ENCODE data around the gene TRIM75. TPM values are rescaled to one million over a fixed set of nuclear protein-coding genes. Genes with fewer than 3 reads are reported as not detected.
"Not testable (repeated sequence)": the region's sequence is repeated elsewhere in the genome, so short reads cannot be mapped to it uniquely, and the experiment has no call there.

TRIM75 gene
- total RNA-seq, 2 experiments from 2014 or later = not detected

GRCh38 chr4:165092187-165092586, 38.5 kb downstream of the TRIM75 start:
- DNase-seq; H3K27ac Mint-ChIP-seq; H3K27me3 Mint-ChIP-seq; H3K9me3 Mint-ChIP-seq; H3K4me3 Mint-ChIP-seq; H3K4me1 Mint-ChIP-seq; H3K36me3 Mint-ChIP-seq (ENCODE audit: low read depth); POLR2A ChIA-PET: not testable (repeated sequence)
- CTCF ChIA-PET = interaction anchor here (1.5 kb wide), 1 partner anchor 21 kb away, joined by 4 read pairs; the partner anchor contains the start of gene TMEM192

GRCh38 chr4:165094873-165095272, 41.2 kb downstream of the TRIM75 start:
- ChIA-PET CTCF (interaction anchor here (0.9 kb wide), 1 partner anchor 10 kb away, joined by 3 read pairs; no protein-coding TSS in a partner anchor), POLR2A (no interaction called here)
- no peak overlapping the region for H3K27ac Mint-ChIP-seq
- H3K36me3 Mint-ChIP-seq (ENCODE audit: low read depth) = no peaks in the 10 kb centered on the region
- H3K27me3 Mint-ChIP-seq = no peaks in the 10 kb centered on the region
- H3K4me3 Mint-ChIP-seq = no peak overlapping the region
- no peak for DNase-seq
- no peaks in the 10 kb centered on the region for H3K4me1 Mint-ChIP-seq
- no peaks in the 10 kb centered on the region for H3K9me3 Mint-ChIP-seq

- Mint-ChIP-seq H3K9me3 (no peaks in the 10 kb centered on the region), H3K36me3 (ENCODE audit: low read depth) (no peaks in the 10 kb centered on the region), H3K4me1 (no peaks in the 10 kb centered on the region), H3K27me3 (no peaks in the 10 kb centered on the region), H3K4me3 (no peak overlapping the region), H3K27ac (no peak overlapping the region)
- CTCF ChIA-PET = no interaction called here
- no peak for DNase-seq
- POLR2A ChIA-PET = no interaction called here
Measured at GRCh38 chr4:165095291-165095690, 41.6 kb downstream of the TRIM75 start.

- no peaks in the 10 kb centered on the region for H3K4me1 Mint-ChIP-seq
- no peaks in the 10 kb centered on the region for H3K9me3 Mint-ChIP-seq
- CTCF ChIA-PET = interaction anchor here (0.9 to 2.1 kb wide), 10 partner anchors 12 to 329 kb away, joined by 3 to 17 read pairs (median 4); partner anchors contain the start of gene TMEM192
- no peak overlapping the region for H3K4me3 Mint-ChIP-seq
- H3K27ac Mint-ChIP-seq = no peak overlapping the region
- POLR2A ChIA-PET = interaction anchor here (0.6 to 0.7 kb wide), 2 partner anchors 14 to 212 kb away, joined by 3 read pairs; no protein-coding TSS in a partner anchor
- no peaks in the 10 kb centered on the region for H3K36me3 Mint-ChIP-seq (ENCODE audit: low read depth)
- DNase-seq = no peak
- H3K27me3 Mint-ChIP-seq = no peaks in the 10 kb centered on the region
Measured at GRCh38 chr4:165096776-165097175, 43.1 kb downstream of the TRIM75 start.

GRCh38 chr4:165101641-165102040, 48.0 kb downstream of the TRIM75 start:
- CTCF ChIA-PET = interaction anchor here (3.2 kb wide), 1 partner anchor 11 kb away, joined by 10 read pairs; the partner anchor contains the start of gene TMEM192

GRCh38 chr4:165106518-165106917, 52.9 kb downstream of the TRIM75 start:
- CTCF ChIA-PET = no interaction called here
- H3K4me3 Mint-ChIP-seq = no peak overlapping the region

More at GRCh38 chr4:165101641-165102040, 48.0 kb downstream of the TRIM75 start:
- H3K4me1 Mint-ChIP-seq = no peaks in the 10 kb centered on the region
- no peaks in the 10 kb centered on the region for H3K9me3 Mint-ChIP-seq
- DNase-seq = no peak
- no peaks in the 10 kb centered on the region for H3K36me3 Mint-ChIP-seq (ENCODE audit: low read depth)
- H3K27ac Mint-ChIP-seq = no peak overlapping the region
- no peak overlapping the region for H3K4me3 Mint-ChIP-seq
- POLR2A ChIA-PET = no interaction called here
- no peaks in the 10 kb centered on the region for H3K27me3 Mint-ChIP-seq

More at GRCh38 chr4:165106518-165106917, 52.9 kb downstream of the TRIM75 start:
- H3K27me3 Mint-ChIP-seq = no peaks in the 10 kb centered on the region
- no peak for DNase-seq
- H3K4me1 Mint-ChIP-seq = no peaks in the 10 kb centered on the region
- no peak overlapping the region for H3K27ac Mint-ChIP-seq
- POLR2A ChIA-PET = no interaction called here
- no peaks in the 10 kb centered on the region for H3K9me3 Mint-ChIP-seq
- no peaks in the 10 kb centered on the region for H3K36me3 Mint-ChIP-seq (ENCODE audit: low read depth)

Other genes with a start within 250 kb of the TRIM75 start
- not detected for gene APELA, start 176.7 kb upstream of the TRIM75 start, total RNA-seq
- gene TRIM61, start 76.2 kb upstream of the TRIM75 start, total RNA-seq = 1 to 10 TPM; 1.0 to 1.1 TPM
- not detected for gene TRIM60, start 21.9 kb upstream of the TRIM75 start, total RNA-seq
- 1 to 10 TPM; 6.2 to 6.4 TPM for gene TMEM192, start 59.0 kb downstream of the TRIM75 start, total RNA-seq
- 10 to 100 TPM; 27.4 to 28.6 TPM for gene KLHL2, start 153.7 kb downstream of the TRIM75 start, total RNA-seq